D341Med (cell line): ENCODE data around the gene ING3.

Experiments
- DNase-seq: peaks from one replicate; pipeline ENCODE4 v3.0.0; 2012; ENCODE audit warnings: low spot score

The ING3 gene

GRCh38 chr7:120989257-120990220 is 39.0 kb downstream of the ING3 start:
- DNase-seq: peak; percentile 25

- DNase-seq: no peak
Measured at GRCh38 chr7:120990468-120991118, 40.0 kb downstream of the ING3 start.

GRCh38 chr7:120991161-120991560 is 40.6 kb downstream of the ING3 start:
- no peak for DNase-seq

GRCh38 chr7:120991581-120991980 is 41.0 kb downstream of the ING3 start:
- DNase-seq: no peak

GRCh38 chr7:120992272-120992964 is 41.8 kb downstream of the ING3 start:
- no peak for DNase-seq

GRCh38 chr7:120992965-120993494 is 42.5 kb downstream of the ING3 start:
- no peak for DNase-seq

- no peak for DNase-seq
Measured at GRCh38 chr7:120993553-120994191, 43.1 kb downstream of the ING3 start.

GRCh38 chr7:120994512-120995410 is 44.2 kb downstream of the ING3 start:
- DNase-seq: no peak

- DNase-seq: no peak
Measured at GRCh38 chr7:120995654-120996053, 45.1 kb downstream of the ING3 start.

GRCh38 chr7:120996333-120996987 is 45.9 kb downstream of the ING3 start:
- no peak for DNase-seq

GRCh38 chr7:120996988-120997345 is 46.4 kb downstream of the ING3 start:
- no peak for DNase-seq

- DNase-seq: no peak
Measured at GRCh38 chr7:120997882-120998474, 47.4 kb downstream of the ING3 start.

- DNase-seq: no peak
Measured at GRCh38 chr7:120998520-120998919, 47.9 kb downstream of the ING3 start.

GRCh38 chr7:120998996-120999565 is 48.5 kb downstream of the ING3 start:
- DNase-seq: no peak

- DNase-seq: no peak
Measured at GRCh38 chr7:121000081-121000983, 49.8 kb downstream of the ING3 start.

GRCh38 chr7:121001234-121001906 is 50.8 kb downstream of the ING3 start:
- DNase-seq: no peak

GRCh38 chr7:121002048-121002756 is 51.6 kb downstream of the ING3 start:
- no peak for DNase-seq
